Lower leg skin (tissue), 4 donors: ENCODE data around the gene ABI2. TPM values are rescaled to one million over a fixed set of nuclear protein-coding genes. Genes with fewer than 3 reads are reported as not detected.
A peak's percentile ranks its signal among the peaks of the same experiment; 100 is the strongest.

Experiments
- DNase-seq, 2 donors: peaks; one replicate each; pipeline ENCODE4 v3.0.0-alpha.2; 2019; ENCODE audit warnings: low spot score in 2 of 2
- H3K4me3 ChIP-seq: fragments of 200-600 bp; sonication (generic); 2 replicates; pipeline ENCODE4 v1.5.1; 2017; ENCODE audit warnings: mild to moderate bottlenecking, low read depth; ENCODE audit not compliant: poor library complexity, severe bottlenecking
- POLR2A ChIP-seq, 2 donors: fragments of 450-650 bp; IDR thresholded peaks; one replicate each; pipeline ENCODE4 v1.6.1; 2016 to 2017; ENCODE audit warnings: antibody characterized with exemption in 2 of 2, mild to moderate bottlenecking in 1 of 2, moderate library complexity in 1 of 2
- WGBS, 2 donors: methylation state at CpG; one replicate each; pipeline ENCODE4 v1.1.5; 2018; 5-methylcytosine and 5-hydroxymethylcytosine counted together
- intact Hi-C: fragments of 100-400 bp; cut with DNase I; formaldehyde crosslinking; loops from one replicate; pipeline ENCODE4 v1.15.0; 2023; ENCODE audit warnings: low total_unique reads
- total RNA-seq, 4 donors: library from RNA; depleted of rRNA; stranded (reverse); fragments of >200 nt; gene quantifications; one replicate each; pipeline ENCODE4 v1.1.0, GENCODE V29; 2016
- TF ChIP-seq, protein P1 (sequence below), 3 donors: fragments of 450-650 bp; IDR thresholded peaks; one replicate each; pipeline ENCODE4 v1.5.1; 2016; ENCODE audit warnings: antibody characterized with exemption in 3 of 3, mild to moderate bottlenecking in 3 of 3, moderate library complexity in 2 of 3

Gene ABI2
- total RNA-seq, 4 donors from 2014 or later, result 5.4 to 23.5 (median 19.1) TPM

DNA sequence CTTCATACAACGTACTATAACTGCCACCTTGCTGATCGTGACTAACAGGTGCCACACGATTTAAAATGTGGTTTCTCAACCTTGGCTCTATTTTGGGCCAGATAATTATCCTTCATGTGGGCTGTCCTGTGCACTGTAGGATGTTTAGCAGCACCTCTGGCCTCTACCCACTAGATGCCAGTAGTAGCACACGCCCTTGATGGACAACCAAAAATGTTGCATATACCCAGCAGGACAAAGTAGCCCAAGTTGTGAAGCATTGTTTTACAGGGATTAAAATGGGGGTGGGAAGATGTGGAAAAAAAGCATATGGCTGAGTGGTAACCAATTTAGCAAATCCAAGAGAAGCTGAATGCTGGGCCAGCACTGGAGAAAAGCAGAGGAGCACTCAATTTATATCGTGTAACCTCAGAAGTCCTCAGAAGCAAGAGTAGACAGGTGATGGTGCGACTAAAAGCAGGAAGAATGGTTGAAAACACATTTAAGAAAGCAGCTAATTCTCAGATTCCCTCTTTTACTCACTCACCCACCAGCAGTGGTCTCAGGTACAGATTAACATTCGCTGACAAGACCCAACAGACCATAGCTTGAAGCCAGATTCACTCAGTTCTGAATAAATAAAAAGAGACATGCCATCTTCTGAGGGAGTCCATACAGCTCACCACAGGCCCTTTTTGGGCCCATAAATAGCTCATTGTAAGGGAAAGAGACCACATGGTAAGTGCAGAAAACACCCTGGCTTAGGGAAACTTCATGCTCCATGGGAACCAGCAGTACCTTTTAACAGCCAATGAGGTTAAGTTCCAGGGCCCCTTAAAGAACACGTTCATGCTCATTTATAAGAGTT is 156.3 kb downstream of the ABI2 start:
- TF ChIP-seq, protein P1, sequence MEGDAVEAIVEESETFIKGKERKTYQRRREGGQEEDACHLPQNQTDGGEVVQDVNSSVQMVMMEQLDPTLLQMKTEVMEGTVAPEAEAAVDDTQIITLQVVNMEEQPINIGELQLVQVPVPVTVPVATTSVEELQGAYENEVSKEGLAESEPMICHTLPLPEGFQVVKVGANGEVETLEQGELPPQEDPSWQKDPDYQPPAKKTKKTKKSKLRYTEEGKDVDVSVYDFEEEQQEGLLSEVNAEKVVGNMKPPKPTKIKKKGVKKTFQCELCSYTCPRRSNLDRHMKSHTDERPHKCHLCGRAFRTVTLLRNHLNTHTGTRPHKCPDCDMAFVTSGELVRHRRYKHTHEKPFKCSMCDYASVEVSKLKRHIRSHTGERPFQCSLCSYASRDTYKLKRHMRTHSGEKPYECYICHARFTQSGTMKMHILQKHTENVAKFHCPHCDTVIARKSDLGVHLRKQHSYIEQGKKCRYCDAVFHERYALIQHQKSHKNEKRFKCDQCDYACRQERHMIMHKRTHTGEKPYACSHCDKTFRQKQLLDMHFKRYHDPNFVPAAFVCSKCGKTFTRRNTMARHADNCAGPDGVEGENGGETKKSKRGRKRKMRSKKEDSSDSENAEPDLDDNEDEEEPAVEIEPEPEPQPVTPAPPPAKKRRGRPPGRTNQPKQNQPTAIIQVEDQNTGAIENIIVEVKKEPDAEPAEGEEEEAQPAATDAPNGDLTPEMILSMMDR (IDR thresholded peaks at IDR 0.05), result peak in 1 of 3 donors; percentile 21
- TF ChIP-seq POLR2A (IDR thresholded peaks at IDR 0.05), result no peak
- intact Hi-C loops, result no loop called here
- 75 to 78% methylated on average over 8 of the region's 8 CpGs for WGBS, 2 donors
- no peak overlapping the region for H3K4me3 ChIP-seq
- no peak for DNase-seq

DNA sequence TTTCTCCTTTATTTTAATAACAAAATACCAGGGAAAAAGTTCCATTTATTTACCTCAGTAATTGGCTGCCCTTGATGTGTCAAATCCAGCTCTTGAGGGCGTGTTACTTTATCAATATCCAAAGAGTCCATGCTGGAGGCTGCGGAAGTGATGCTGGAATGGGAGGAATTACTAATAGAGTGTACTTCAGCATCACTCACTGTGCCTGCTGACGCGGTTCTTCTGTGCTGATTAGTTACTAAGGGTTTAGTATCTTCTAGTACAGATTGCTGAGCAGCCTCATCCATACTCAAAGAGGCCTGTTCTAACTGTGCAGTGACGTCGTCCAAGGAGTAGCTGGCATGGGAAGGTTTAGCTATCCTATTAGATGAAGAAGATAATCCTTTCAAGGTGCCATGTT is 161.3 kb downstream of the ABI2 start:
- 91 to 94% methylated on average over 6 of the region's 6 CpGs for WGBS, 2 donors
- TF ChIP-seq, protein P1 (IDR thresholded peaks at IDR 0.05), result no peak
- TF ChIP-seq POLR2A (IDR thresholded peaks at IDR 0.05), result no peak
- intact Hi-C loops, result no loop called here

DNA sequence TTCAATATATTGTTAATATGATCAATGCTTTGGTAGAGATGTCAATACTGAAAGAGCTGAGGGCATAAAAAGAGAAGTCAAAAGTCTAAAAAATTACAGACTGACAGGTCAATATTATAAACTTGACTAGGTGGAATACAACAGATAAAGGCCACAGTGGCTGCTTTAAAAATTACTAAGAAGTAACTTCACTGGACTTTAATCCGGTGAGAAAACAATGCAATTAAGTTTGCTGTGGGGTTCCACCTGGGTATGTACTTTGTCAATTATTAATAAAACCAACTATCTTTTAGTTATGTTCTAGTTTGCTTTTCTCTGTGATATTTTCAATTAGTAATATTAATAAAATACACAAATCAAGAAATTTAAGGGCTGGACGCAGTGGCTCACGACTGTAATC is 162.2 kb downstream of the ABI2 start:
- TF ChIP-seq, protein P1 (IDR thresholded peaks at IDR 0.05), result no peak
- no peak for TF ChIP-seq POLR2A (IDR thresholded peaks at IDR 0.05)
- no peak for DNase-seq
- H3K4me3 ChIP-seq, result no peak overlapping the region
- intact Hi-C loops, result no loop called here
- WGBS, 2 donors, result 95 to 98% methylated on average over 3 of the region's 3 CpGs

More for the DNA sequence above, 161.3 kb downstream of the ABI2 start:
- DNase-seq, result no peak
- no peak overlapping the region for H3K4me3 ChIP-seq

DNA sequence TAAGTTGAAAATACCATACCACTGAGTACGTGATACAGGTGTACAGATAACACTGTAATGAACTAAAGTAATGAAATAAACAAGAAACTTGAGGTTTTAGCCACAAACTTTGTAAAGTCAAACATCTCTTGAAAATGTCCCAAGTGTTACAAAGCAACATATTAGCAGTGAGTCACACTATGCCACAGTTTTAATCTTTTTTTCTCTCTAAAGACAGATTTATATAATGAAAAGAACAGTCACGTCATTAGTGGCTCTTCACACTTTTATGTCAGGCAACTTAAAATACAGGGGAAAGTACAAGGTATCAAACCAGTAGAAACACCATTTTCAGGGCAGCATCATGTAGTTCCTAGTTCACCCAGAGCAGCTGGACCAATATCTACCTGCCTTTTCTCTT is 164.8 kb downstream of the ABI2 start:
- no peak for DNase-seq
- no peak overlapping the region for H3K4me3 ChIP-seq
- WGBS, 2 donors, result 86 to 90% methylated on average over 2 of the region's 2 CpGs
- TF ChIP-seq, protein P1 (IDR thresholded peaks at IDR 0.05), result no peak
- no peak for TF ChIP-seq POLR2A (IDR thresholded peaks at IDR 0.05)
- intact Hi-C loops, result no loop called here

Other genes starting within 250 kb of the ABI2 start
- gene CYP20A1, start 89.4 kb upstream of the ABI2 start, total RNA-seq, result 10 to 100 TPM; 11.9 to 25.5 (median 16.1) TPM
- 100 to 1,000 TPM in 2 of 4 donors, 10 to 100 TPM in 2; 32.2 to 148 (median 67.7) TPM for gene RAPH1, start 206.9 kb downstream of the ABI2 start, total RNA-seq